ENCODE results near the gene ADAMTS20.

DNA sequence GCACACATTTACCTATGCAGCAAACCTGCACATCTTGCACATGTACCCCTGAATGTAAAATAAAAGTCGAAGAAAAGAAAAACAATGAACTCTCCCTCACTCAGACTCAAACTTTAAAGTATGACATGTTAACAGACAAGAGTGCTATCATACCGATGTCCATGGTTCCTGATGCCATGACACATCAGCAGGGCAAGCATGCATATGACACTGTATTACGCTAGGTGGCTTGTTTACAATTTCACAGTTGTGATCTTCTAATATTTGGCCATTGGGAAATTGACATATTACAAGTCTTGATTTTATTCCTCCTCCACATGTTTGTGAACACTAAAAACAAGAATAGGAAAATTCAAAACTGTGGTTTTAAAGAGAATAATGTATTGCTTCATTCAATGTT lies 126.6 kb downstream of the ADAMTS20 start:
- TF ChIP-seq, protein P1, sequence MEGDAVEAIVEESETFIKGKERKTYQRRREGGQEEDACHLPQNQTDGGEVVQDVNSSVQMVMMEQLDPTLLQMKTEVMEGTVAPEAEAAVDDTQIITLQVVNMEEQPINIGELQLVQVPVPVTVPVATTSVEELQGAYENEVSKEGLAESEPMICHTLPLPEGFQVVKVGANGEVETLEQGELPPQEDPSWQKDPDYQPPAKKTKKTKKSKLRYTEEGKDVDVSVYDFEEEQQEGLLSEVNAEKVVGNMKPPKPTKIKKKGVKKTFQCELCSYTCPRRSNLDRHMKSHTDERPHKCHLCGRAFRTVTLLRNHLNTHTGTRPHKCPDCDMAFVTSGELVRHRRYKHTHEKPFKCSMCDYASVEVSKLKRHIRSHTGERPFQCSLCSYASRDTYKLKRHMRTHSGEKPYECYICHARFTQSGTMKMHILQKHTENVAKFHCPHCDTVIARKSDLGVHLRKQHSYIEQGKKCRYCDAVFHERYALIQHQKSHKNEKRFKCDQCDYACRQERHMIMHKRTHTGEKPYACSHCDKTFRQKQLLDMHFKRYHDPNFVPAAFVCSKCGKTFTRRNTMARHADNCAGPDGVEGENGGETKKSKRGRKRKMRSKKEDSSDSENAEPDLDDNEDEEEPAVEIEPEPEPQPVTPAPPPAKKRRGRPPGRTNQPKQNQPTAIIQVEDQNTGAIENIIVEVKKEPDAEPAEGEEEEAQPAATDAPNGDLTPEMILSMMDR (IDR thresholded peaks at IDR 0.05), result no peak
- TF ChIP-seq POLR2AphosphoS5 (IDR thresholded peaks at IDR 0.05) (no peak), POLR2A (IDR thresholded peaks at IDR 0.05) (no peak), EP300 (IDR thresholded peaks at IDR 0.05; ENCODE audit: low read depth) (no peak)
